Peyer's patch (tissue), 4 donors: ENCODE measurements around the gene ATXN7L3B. TPM values are rescaled to one million over a fixed set of nuclear protein-coding genes. Genes with fewer than 3 reads are reported as not detected.
"Not testable (repeated sequence)": the region's sequence is repeated elsewhere in the genome, so short reads cannot be mapped to it uniquely, and the experiment has no call there.

Source experiments
- DNase-seq, 3 donors: peaks; one replicate each; pipeline ENCODE4 v3.0.0-alpha.2; 2017 to 2019
- H3K27ac ChIP-seq, 4 donors: fragments of 200-600 bp; sonication (generic); one replicate each; pipeline ENCODE4 v1.5.1; 2016 to 2019
- H3K27me3 ChIP-seq, 2 donors: fragments of 200-600 bp; sonication (generic); one replicate each; pipeline ENCODE4 v1.5.1; 2019
- H3K36me3 ChIP-seq, 3 donors: fragments of 200-600 bp; sonication (generic); one replicate each; pipeline ENCODE4 v1.5.1; 2016 to 2019
- H3K4me1 ChIP-seq, 4 donors: fragments of 200-600 bp; sonication (generic); one replicate each; pipeline ENCODE4 v1.5.1; 2016 to 2019
- H3K4me3 ChIP-seq, 4 donors: fragments of 200-600 bp; sonication (generic); 1 replicate in 3 of 4; 2 replicates in 1 of 4; pipeline ENCODE4 v1.5.1; 2016 to 2019; ENCODE audit warnings: mild to moderate bottlenecking in 1 of 4
- H3K9me3 ChIP-seq, 4 donors: fragments of 200-600 bp; sonication (generic); one replicate each; pipeline ENCODE4 v1.5.1; 2016 to 2019; ENCODE audit warnings: mild to moderate bottlenecking in 1 of 4
- CTCF ChIP-seq, 6 experiments: fragments of 450-650 bp in 4 of 6; fragments of 200-600 bp in 2 of 6; sonication (generic) in 1 of 6; IDR thresholded peaks; one replicate each; pipeline ENCODE4 v1.5.1; 2017 to 2019; ENCODE audit warnings: antibody characterized with exemption in 6 of 6, mild to moderate bottlenecking in 3 of 6, moderate library complexity in 1 of 6
- POLR2A ChIP-seq, 2 donors: fragments of 450-650 bp; IDR thresholded peaks; one replicate each; pipeline ENCODE4 v1.5.1; 2017; ENCODE audit warnings: antibody characterized with exemption in 2 of 2, mild to moderate bottlenecking in 2 of 2, moderate library complexity in 2 of 2
- total RNA-seq, 4 donors: library from RNA; depleted of rRNA; stranded (reverse); fragments of >200 nt; gene quantifications; one replicate each; pipeline ENCODE4 v1.1.0, GENCODE V29; 2016

Gene ATXN7L3B
- total RNA-seq, 4 donors from 2014 or later: 16.9 to 19.8 (median 18.5) TPM

GRCh38 chr12:74499192-74499591 lies 38.4 kb upstream of the ATXN7L3B start:
- Histone ChIP-seq H3K36me3 (no peaks in the 10 kb centered on the region), H3K4me3 (no peak overlapping the region), H3K4me1 (no peaks in the 10 kb centered on the region), H3K27ac (no peak overlapping the region), H3K27me3 (no peaks in the 10 kb centered on the region), H3K9me3 (no peaks in the 10 kb centered on the region)
- DNase-seq: no peak
- TF ChIP-seq POLR2A (IDR thresholded peaks at IDR 0.05) (no peak), CTCF (IDR thresholded peaks at IDR 0.05) (no peak)

GRCh38 chr12:74508873-74509657 lies 28.6 kb upstream of the ATXN7L3B start:
- not testable (repeated sequence) for H3K9me3 ChIP-seq, DNase-seq, H3K27me3 ChIP-seq, H3K4me3 ChIP-seq, H3K36me3 ChIP-seq, H3K4me1 ChIP-seq, H3K27ac ChIP-seq

- no peaks in the 10 kb centered on the region for H3K4me1 ChIP-seq
- no peaks in the 10 kb centered on the region for H3K27me3 ChIP-seq
- no peaks in the 10 kb centered on the region for H3K36me3 ChIP-seq
- TF ChIP-seq CTCF (IDR thresholded peaks at IDR 0.05): no peak
- TF ChIP-seq POLR2A (IDR thresholded peaks at IDR 0.05): no peak
- no peaks in the 10 kb centered on the region for H3K9me3 ChIP-seq
- no peak for DNase-seq
- no peak overlapping the region for H3K27ac ChIP-seq
- no peak overlapping the region for H3K4me3 ChIP-seq
These were observed 27.7 kb upstream of the ATXN7L3B start for GRCh38 chr12:74509886-74510285.

- TF ChIP-seq CTCF (IDR thresholded peaks at IDR 0.05): no peak
- TF ChIP-seq POLR2A (IDR thresholded peaks at IDR 0.05): no peak
- H3K27ac ChIP-seq: no peak overlapping the region
- no peaks in the 10 kb centered on the region for H3K9me3 ChIP-seq
- no peaks in the 10 kb centered on the region for H3K36me3 ChIP-seq
- H3K27me3 ChIP-seq: no peaks in the 10 kb centered on the region
- DNase-seq: no peak
- no peak overlapping the region for H3K4me3 ChIP-seq
- H3K4me1 ChIP-seq: no peaks in the 10 kb centered on the region
These were observed 23.4 kb upstream of the ATXN7L3B start for GRCh38 chr12:74514098-74514872.

GRCh38 chr12:74515849-74516248 lies 21.8 kb upstream of the ATXN7L3B start:
- no peak for TF ChIP-seq POLR2A (IDR thresholded peaks at IDR 0.05)
- no peak for TF ChIP-seq CTCF (IDR thresholded peaks at IDR 0.05)
- H3K36me3 ChIP-seq: no peaks in the 10 kb centered on the region
- H3K27ac ChIP-seq: no peak overlapping the region
- H3K4me3 ChIP-seq: no peak overlapping the region
- no peak for DNase-seq
- H3K9me3 ChIP-seq: no peaks in the 10 kb centered on the region
- no peaks in the 10 kb centered on the region for H3K27me3 ChIP-seq
- H3K4me1 ChIP-seq: no peaks in the 10 kb centered on the region

GRCh38 chr12:74526535-74526934 lies 11.1 kb upstream of the ATXN7L3B start:
- TF ChIP-seq CTCF (IDR thresholded peaks at IDR 0.05) (no peak), POLR2A (IDR thresholded peaks at IDR 0.05) (no peak)
- Histone ChIP-seq H3K36me3 (no peaks in the 10 kb centered on the region), H3K4me3 (no peak overlapping the region), H3K27me3 (no peaks in the 10 kb centered on the region), H3K27ac (no peak overlapping the region), H3K4me1 (no peaks in the 10 kb centered on the region), H3K9me3 (no peaks in the 10 kb centered on the region)
- no peak for DNase-seq
